ENCODE data around the gene TNFRSF4.

The TNFRSF4 gene

GRCh38 chr1:1212780-1213344, 1.1 kb downstream of the TNFRSF4 start:
- H3K9ac ChIP-seq = no peak overlapping the region
- peak overlapping the region; percentile 22 for H3K4me3 ChIP-seq (ENCODE audit: low read depth, low read length)
- H3K27ac ChIP-seq = no peak overlapping the region

GRCh38 chr1:1211541-1212441, 2.2 kb downstream of the TNFRSF4 start:
- Histone ChIP-seq H3K36me3 (ENCODE audit: control insufficient read depth, insufficient read depth, low read length) (no peaks in the 10 kb centered on the region), H3K9me3 (ENCODE audit: control insufficient read depth, low read length) (no peaks in the 10 kb centered on the region), H3K27me3 (ENCODE audit: control insufficient read depth, insufficient read depth, low read length) (no peaks in the 10 kb centered on the region), H3K4me2 (ENCODE audit: low read length) (no peak overlapping the region), H2AFZ (no peak overlapping the region), H3K4me3 (ENCODE audit: low read depth, low read length) (no peak overlapping the region), H3K4me1 (no peaks in the 10 kb centered on the region), H3K27ac (no peak overlapping the region), H3K79me2 (no peaks in the 10 kb centered on the region), H3K9ac (no peak overlapping the region)
- TF ChIP-seq CTCF (IDR thresholded peaks at IDR 0.05) = no peak

More at GRCh38 chr1:1212780-1213344, 1.1 kb downstream of the TNFRSF4 start:
- Histone ChIP-seq H3K4me1 (no peaks in the 10 kb centered on the region), H3K27me3 (ENCODE audit: control insufficient read depth, insufficient read depth, low read length) (no peaks in the 10 kb centered on the region), H3K4me2 (ENCODE audit: low read length) (no peak overlapping the region), H3K36me3 (ENCODE audit: control insufficient read depth, insufficient read depth, low read length) (no peaks in the 10 kb centered on the region), H3K79me2 (no peaks in the 10 kb centered on the region), H2AFZ (no peak overlapping the region), H3K9me3 (ENCODE audit: control insufficient read depth, low read length) (no peaks in the 10 kb centered on the region)
- no peak for TF ChIP-seq CTCF (IDR thresholded peaks at IDR 0.05)

- Histone ChIP-seq H3K9ac (no peak overlapping the region), H3K4me3 (ENCODE audit: low read depth, low read length) (no peak overlapping the region), H3K36me3 (ENCODE audit: control insufficient read depth, insufficient read depth, low read length) (no peaks in the 10 kb centered on the region), H3K4me1 (no peaks in the 10 kb centered on the region), H2AFZ (no peak overlapping the region), H3K27ac (no peak overlapping the region), H3K9me3 (ENCODE audit: control insufficient read depth, low read length) (no peaks in the 10 kb centered on the region), H3K27me3 (ENCODE audit: control insufficient read depth, insufficient read depth, low read length) (no peaks in the 10 kb centered on the region), H3K4me2 (ENCODE audit: low read length) (no peak overlapping the region), H3K79me2 (no peaks in the 10 kb centered on the region)
- TF ChIP-seq CTCF (IDR thresholded peaks at IDR 0.05) = no peak
These were observed 3.0 kb downstream of the TNFRSF4 start for GRCh38 chr1:1210726-1211540.

- no peaks in the 10 kb centered on the region for H3K27me3 ChIP-seq (ENCODE audit: control insufficient read depth, insufficient read depth, low read length)
- no peak overlapping the region for H2AFZ ChIP-seq
- H3K9me3 ChIP-seq (ENCODE audit: control insufficient read depth, low read length) = no peaks in the 10 kb centered on the region
- H3K79me2 ChIP-seq = no peaks in the 10 kb centered on the region
- H3K9ac ChIP-seq = no peak overlapping the region
- no peak for TF ChIP-seq CTCF (IDR thresholded peaks at IDR 0.05)
- H3K27ac ChIP-seq = no peak overlapping the region
- H3K4me2 ChIP-seq (ENCODE audit: low read length) = no peak overlapping the region
- no peak overlapping the region for H3K4me3 ChIP-seq (ENCODE audit: low read depth, low read length)
- no peaks in the 10 kb centered on the region for H3K4me1 ChIP-seq
- H3K36me3 ChIP-seq (ENCODE audit: control insufficient read depth, insufficient read depth, low read length) = no peaks in the 10 kb centered on the region
These were observed 5.1 kb downstream of the TNFRSF4 start for GRCh38 chr1:1208713-1209433.
